ENCODE results near the gene CRYBG1.
"Not testable (repeated sequence)": the region's sequence is repeated elsewhere in the genome, so short reads cannot be mapped to it uniquely, and the experiment has no call there.

DNA sequence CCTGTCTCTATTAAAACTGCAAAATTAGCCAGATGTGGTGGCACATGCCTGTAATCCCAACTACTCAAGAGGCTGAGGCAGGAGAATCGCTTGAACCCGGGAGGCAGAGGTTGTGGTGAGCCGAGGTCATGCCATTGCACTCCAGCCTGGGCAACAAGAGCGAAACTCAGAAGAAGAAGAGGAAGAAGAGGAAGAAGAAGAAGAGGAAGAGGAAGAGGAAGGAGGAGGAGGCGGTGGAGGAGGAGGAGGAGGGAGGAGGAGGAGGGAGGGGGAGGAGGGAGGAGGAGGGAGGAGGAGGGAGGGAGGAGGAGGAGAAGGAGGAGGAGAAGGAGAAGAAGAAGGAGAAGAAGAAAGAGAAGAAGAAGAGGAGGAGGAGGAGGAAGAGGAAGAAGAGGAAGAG, 228.4 kb downstream of the CRYBG1 start:
- TF ChIP-seq MYC (IDR thresholded peaks at IDR 0.05; ENCODE audit: borderline replicate concordance, low read length); JUNB (IDR thresholded peaks at IDR 0.05); POLR2A (IDR thresholded peaks at IDR 0.05; ENCODE audit: low read length); PHF8 (IDR thresholded peaks at IDR 0.05; ENCODE audit: borderline replicate concordance, low read depth): not testable (repeated sequence)
- TF ChIP-seq, protein P1, sequence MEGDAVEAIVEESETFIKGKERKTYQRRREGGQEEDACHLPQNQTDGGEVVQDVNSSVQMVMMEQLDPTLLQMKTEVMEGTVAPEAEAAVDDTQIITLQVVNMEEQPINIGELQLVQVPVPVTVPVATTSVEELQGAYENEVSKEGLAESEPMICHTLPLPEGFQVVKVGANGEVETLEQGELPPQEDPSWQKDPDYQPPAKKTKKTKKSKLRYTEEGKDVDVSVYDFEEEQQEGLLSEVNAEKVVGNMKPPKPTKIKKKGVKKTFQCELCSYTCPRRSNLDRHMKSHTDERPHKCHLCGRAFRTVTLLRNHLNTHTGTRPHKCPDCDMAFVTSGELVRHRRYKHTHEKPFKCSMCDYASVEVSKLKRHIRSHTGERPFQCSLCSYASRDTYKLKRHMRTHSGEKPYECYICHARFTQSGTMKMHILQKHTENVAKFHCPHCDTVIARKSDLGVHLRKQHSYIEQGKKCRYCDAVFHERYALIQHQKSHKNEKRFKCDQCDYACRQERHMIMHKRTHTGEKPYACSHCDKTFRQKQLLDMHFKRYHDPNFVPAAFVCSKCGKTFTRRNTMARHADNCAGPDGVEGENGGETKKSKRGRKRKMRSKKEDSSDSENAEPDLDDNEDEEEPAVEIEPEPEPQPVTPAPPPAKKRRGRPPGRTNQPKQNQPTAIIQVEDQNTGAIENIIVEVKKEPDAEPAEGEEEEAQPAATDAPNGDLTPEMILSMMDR (IDR thresholded peaks at IDR 0.05): not testable (repeated sequence)
- TF ChIP-seq, protein P2, sequence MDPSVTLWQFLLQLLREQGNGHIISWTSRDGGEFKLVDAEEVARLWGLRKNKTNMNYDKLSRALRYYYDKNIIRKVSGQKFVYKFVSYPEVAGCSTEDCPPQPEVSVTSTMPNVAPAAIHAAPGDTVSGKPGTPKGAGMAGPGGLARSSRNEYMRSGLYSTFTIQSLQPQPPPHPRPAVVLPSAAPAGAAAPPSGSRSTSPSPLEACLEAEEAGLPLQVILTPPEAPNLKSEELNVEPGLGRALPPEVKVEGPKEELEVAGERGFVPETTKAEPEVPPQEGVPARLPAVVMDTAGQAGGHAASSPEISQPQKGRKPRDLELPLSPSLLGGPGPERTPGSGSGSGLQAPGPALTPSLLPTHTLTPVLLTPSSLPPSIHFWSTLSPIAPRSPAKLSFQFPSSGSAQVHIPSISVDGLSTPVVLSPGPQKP (IDR thresholded peaks at IDR 0.05; ENCODE audit: low read depth, low read length): not testable (repeated sequence)

Measured in A549 (cell line).